HCT116 (cell line): ENCODE data around the gene TM9SF2.

ENCODE experiments used
- CEBPB ChIP-seq: IDR thresholded peaks from 2 replicates; pipeline ENCODE4 v1.6.1; 2012; ENCODE audit warnings: low read depth
- POLR2A ChIP-seq: IDR thresholded peaks from 2 replicates; pipeline ENCODE4 v1.7.0; 2011; ENCODE audit warnings: borderline replicate concordance; ENCODE audit not compliant: insufficient read depth, insufficient read length; ENCODE audit errors: extremely low read depth
- TF ChIP-seq, protein P1 (sequence below), 3 experiments: fragments of 200-600 bp in 1 of 3; sonication (generic) in 1 of 3; IDR thresholded peaks in 2 of 3; conservative IDR thresholded peaks in 1 of 3; 2 replicates each; pipeline ENCODE4 v1.5.1; 2012 to 2017; ENCODE audit warnings: low read depth in 2 of 3, low read length in 2 of 3, antibody characterized with exemption in 1 of 3, borderline replicate concordance in 1 of 3, control low read depth in 1 of 3, mild to moderate bottlenecking in 1 of 3, mixed read lengths in 1 of 3, mixed run types in 1 of 3, moderate library complexity in 1 of 3; ENCODE audit not compliant: insufficient read depth in 1 of 3

- no peak for TF ChIP-seq CEBPB
- TF ChIP-seq, protein P1, sequence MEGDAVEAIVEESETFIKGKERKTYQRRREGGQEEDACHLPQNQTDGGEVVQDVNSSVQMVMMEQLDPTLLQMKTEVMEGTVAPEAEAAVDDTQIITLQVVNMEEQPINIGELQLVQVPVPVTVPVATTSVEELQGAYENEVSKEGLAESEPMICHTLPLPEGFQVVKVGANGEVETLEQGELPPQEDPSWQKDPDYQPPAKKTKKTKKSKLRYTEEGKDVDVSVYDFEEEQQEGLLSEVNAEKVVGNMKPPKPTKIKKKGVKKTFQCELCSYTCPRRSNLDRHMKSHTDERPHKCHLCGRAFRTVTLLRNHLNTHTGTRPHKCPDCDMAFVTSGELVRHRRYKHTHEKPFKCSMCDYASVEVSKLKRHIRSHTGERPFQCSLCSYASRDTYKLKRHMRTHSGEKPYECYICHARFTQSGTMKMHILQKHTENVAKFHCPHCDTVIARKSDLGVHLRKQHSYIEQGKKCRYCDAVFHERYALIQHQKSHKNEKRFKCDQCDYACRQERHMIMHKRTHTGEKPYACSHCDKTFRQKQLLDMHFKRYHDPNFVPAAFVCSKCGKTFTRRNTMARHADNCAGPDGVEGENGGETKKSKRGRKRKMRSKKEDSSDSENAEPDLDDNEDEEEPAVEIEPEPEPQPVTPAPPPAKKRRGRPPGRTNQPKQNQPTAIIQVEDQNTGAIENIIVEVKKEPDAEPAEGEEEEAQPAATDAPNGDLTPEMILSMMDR (IDR thresholded peaks at IDR 0.05 in 2 of 3, conservative IDR thresholded peaks at IDR 0.05 in 1 of 3; ENCODE audit: borderline replicate concordance in 1 of 3, insufficient read depth in 1 of 3, low read depth in 2 of 3, low read length in 2 of 3): no peak
- no peak for TF ChIP-seq POLR2A
Observed at GRCh38 chr13:99545361-99545760, 44.1 kb downstream of the TM9SF2 start.
